Trophoblast cell (in vitro differentiated cells and primary cell): ENCODE data around the gene DUSP9.
A peak's percentile ranks its signal among the peaks of the same experiment; 100 is the strongest.

Source experiments
- DNase-seq, 2 donors: peaks; one replicate each; pipeline ENCODE4 v3.0.0-alpha.2; 2016
- H2AFZ ChIP-seq: 2 replicates; pipeline ENCODE4 v1.6.1; 2013; ENCODE audit warnings: low read length, moderate library complexity, mild to moderate bottlenecking; ENCODE audit not compliant: insufficient read depth, poor library complexity
- H2AK5ac ChIP-seq: 2 replicates; pipeline ENCODE4 v1.6.1; 2013; ENCODE audit warnings: mild to moderate bottlenecking, low read length
- H2BK120ac ChIP-seq: 2 replicates; pipeline ENCODE4 v1.6.1; 2013; ENCODE audit warnings: low read length, mild to moderate bottlenecking, moderate library complexity; ENCODE audit not compliant: insufficient read depth, poor library complexity
- H2BK12ac ChIP-seq: 2 replicates; pipeline ENCODE4 v1.6.1; 2013; ENCODE audit warnings: mild to moderate bottlenecking, low read length, moderate library complexity
- H2BK5ac ChIP-seq: 2 replicates; pipeline ENCODE4 v1.6.1; 2013; ENCODE audit warnings: low read length, low read depth, moderate library complexity, mild to moderate bottlenecking; ENCODE audit not compliant: poor library complexity
- H3K14ac ChIP-seq: 2 replicates; pipeline ENCODE4 v1.6.1; 2013; ENCODE audit warnings: mild to moderate bottlenecking, low read length
- H3K18ac ChIP-seq: 2 replicates; pipeline ENCODE4 v1.6.1; 2013; ENCODE audit warnings: mild to moderate bottlenecking, low read length
- H3K23ac ChIP-seq: 2 replicates; pipeline ENCODE4 v1.6.1; 2013; ENCODE audit warnings: low read length
- H3K27ac ChIP-seq: 2 replicates; pipeline ENCODE4 v1.5.1; 2013; ENCODE audit warnings: low read depth, mild to moderate bottlenecking, inconsistent platforms, low read length, moderate library complexity
- H3K27me3 ChIP-seq: 2 replicates; pipeline ENCODE4 v1.6.1; 2013; ENCODE audit warnings: inconsistent platforms, mild to moderate bottlenecking, low read length, moderate library complexity; ENCODE audit not compliant: insufficient read depth
- H3K36me3 ChIP-seq, 2 experiments: 1 replicate in 1 of 2; 2 replicates in 1 of 2; pipeline ENCODE4 v1.6.1; 2013; ENCODE audit warnings: low read length in 2 of 2, mild to moderate bottlenecking in 2 of 2, moderate library complexity in 1 of 2; ENCODE audit not compliant: insufficient read depth in 2 of 2, control insufficient read depth in 1 of 2
- H3K4ac ChIP-seq: 2 replicates; pipeline ENCODE4 v1.6.1; 2013; ENCODE audit warnings: low read depth, mild to moderate bottlenecking, low read length, moderate library complexity
- H3K4me1 ChIP-seq, 2 experiments: 1 replicate in 1 of 2; 2 replicates in 1 of 2; pipeline ENCODE4 v1.6.1; 2013; ENCODE audit warnings: low read length in 2 of 2, mild to moderate bottlenecking in 2 of 2, moderate library complexity in 1 of 2; ENCODE audit not compliant: insufficient read depth in 2 of 2, control insufficient read depth in 1 of 2
- H3K4me2 ChIP-seq: 2 replicates; pipeline ENCODE4 v1.6.1; 2013; ENCODE audit warnings: inconsistent platforms, mild to moderate bottlenecking, low read length, moderate library complexity
- H3K4me3 ChIP-seq: 2 replicates; pipeline ENCODE4 v1.5.1; 2013; ENCODE audit warnings: mild to moderate bottlenecking, low read depth, low read length, inconsistent platforms
- H3K79me1 ChIP-seq: one replicate; pipeline ENCODE4 v1.6.1; 2013; ENCODE audit warnings: low read length
- H3K79me2 ChIP-seq: 2 replicates; pipeline ENCODE4 v1.6.1; 2013; ENCODE audit warnings: low read length, mild to moderate bottlenecking; ENCODE audit not compliant: control insufficient read depth, insufficient read depth, poor library complexity
- H3K9ac ChIP-seq: 2 replicates; pipeline ENCODE4 v1.6.1; 2013; ENCODE audit warnings: mild to moderate bottlenecking, low read length
- H3K9me3 ChIP-seq: 2 replicates; pipeline ENCODE4 v1.6.1; 2013; ENCODE audit warnings: low read depth, mild to moderate bottlenecking, control low read depth, inconsistent platforms, low read length; ENCODE audit not compliant: insufficient read depth
- H4K12ac ChIP-seq: 2 replicates; pipeline ENCODE4 v1.6.1; 2013; ENCODE audit warnings: low read depth, mild to moderate bottlenecking, low read length, moderate library complexity
- H4K8ac ChIP-seq: 2 replicates; pipeline ENCODE4 v1.6.1; 2013; ENCODE audit warnings: low read depth, mild to moderate bottlenecking, low read length, moderate library complexity
- H4K91ac ChIP-seq: one replicate; pipeline ENCODE4 v1.6.1; 2013; ENCODE audit warnings: low read depth, mild to moderate bottlenecking, low read length, moderate library complexity
- WGBS: extraction: QIAGEN DNeasy Blood & Tissue Kit; methylation state at CpG from one replicate; pipeline ENCODE4 v1.1.7; 2013; ENCODE audit warnings: missing lambda C conversion rate; ENCODE audit not compliant: insufficient read length, insufficient coverage; ENCODE audit errors: extremely low coverage; 5-methylcytosine and 5-hydroxymethylcytosine counted together

The DUSP9 gene

GRCh38 chrX:153600921-153601320, 46.1 kb upstream of the DUSP9 start:
- no CpG with 5 or more reads among the region's 7 CpGs for WGBS
- DNase-seq, result no peak
- H3K79me2 ChIP-seq, result peaks cover 3% of the 10 kb centered on the region
- peaks cover 3 to 10% of the 10 kb centered on the region in 2 experiments for H3K4me1 ChIP-seq
- H3K36me3 ChIP-seq, result no peaks in the 10 kb centered on the region
- no peak overlapping the region for H3K14ac ChIP-seq
- H2BK5ac ChIP-seq, result no peak overlapping the region
- H3K9ac ChIP-seq, result no peak overlapping the region
- H3K4me3 ChIP-seq, result no peak overlapping the region
- no peak overlapping the region for H4K12ac ChIP-seq
- peaks cover 3% of the 10 kb centered on the region for H3K79me1 ChIP-seq
- H2AK5ac ChIP-seq, result no peak overlapping the region
- H3K23ac ChIP-seq, result no peak overlapping the region
- no peak overlapping the region for H3K4ac ChIP-seq
- H4K91ac ChIP-seq, result no peak overlapping the region
- peak overlapping the region; percentile 25 for H2AFZ ChIP-seq
- no peak overlapping the region for H3K18ac ChIP-seq
- no peak overlapping the region for H4K8ac ChIP-seq
- H2BK12ac ChIP-seq, result no peak overlapping the region
- H3K4me2 ChIP-seq, result no peak overlapping the region
- H2BK120ac ChIP-seq, result no peak overlapping the region
- no peaks in the 10 kb centered on the region for H3K9me3 ChIP-seq
- H3K27me3 ChIP-seq, result no peaks in the 10 kb centered on the region
- no peak overlapping the region for H3K27ac ChIP-seq

GRCh38 chrX:153601511-153602110, 45.4 kb upstream of the DUSP9 start:
- Histone ChIP-seq H3K9me3 (no peaks in the 10 kb centered on the region), H3K79me1 (peaks cover 3% of the 10 kb centered on the region), H2AFZ (no peak overlapping the region), H2BK12ac (no peak overlapping the region), H3K27me3 (no peaks in the 10 kb centered on the region), H4K8ac (no peak overlapping the region), H3K4me1 (peaks cover 3 to 10% of the 10 kb centered on the region in 2 experiments), H4K12ac (no peak overlapping the region), H3K4me2 (no peak overlapping the region), H3K18ac (no peak overlapping the region), H2BK5ac (no peak overlapping the region), H3K14ac (no peak overlapping the region), H3K27ac (no peak overlapping the region), H2AK5ac (no peak overlapping the region), H2BK120ac (no peak overlapping the region), H3K79me2 (peaks cover 3% of the 10 kb centered on the region), H3K23ac (no peak overlapping the region), H3K4ac (no peak overlapping the region), H3K36me3 (no peaks in the 10 kb centered on the region), H4K91ac (no peak overlapping the region), H3K9ac (no peak overlapping the region), H3K4me3 (no peak overlapping the region)
- no peak for DNase-seq
- WGBS, result no CpG with 5 or more reads among the region's 12 CpGs

DNA sequence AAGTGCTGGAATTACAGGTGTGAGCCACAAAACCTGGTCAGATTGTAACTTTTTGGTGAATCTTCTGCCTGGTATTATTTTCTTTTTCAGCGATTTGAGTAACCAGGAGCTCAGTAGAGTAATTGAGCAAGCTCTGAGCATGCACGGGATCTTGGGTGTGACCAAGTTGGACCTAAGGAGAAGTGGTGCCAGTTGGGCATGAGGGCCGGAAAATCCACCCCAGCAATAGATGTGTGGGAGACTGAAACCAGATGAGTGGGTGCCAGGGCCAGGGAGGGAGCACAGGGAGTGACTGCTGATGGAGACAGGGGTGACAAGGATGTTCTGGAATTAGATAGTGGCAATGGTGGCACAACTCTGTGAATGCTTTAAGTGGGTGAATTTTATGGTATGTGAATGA, 44.4 kb upstream of the DUSP9 start:
- no peak overlapping the region for H2BK120ac ChIP-seq
- no peaks in the 10 kb centered on the region for H3K36me3 ChIP-seq
- H3K4ac ChIP-seq, result no peak overlapping the region
- peaks cover 3% of the 10 kb centered on the region for H3K79me2 ChIP-seq
- no peaks in the 10 kb centered on the region for H3K27me3 ChIP-seq
- no peak overlapping the region for H3K4me2 ChIP-seq
- no peaks in the 10 kb centered on the region for H3K9me3 ChIP-seq
- H2AK5ac ChIP-seq, result no peak overlapping the region
- H2AFZ ChIP-seq, result no peak overlapping the region
- no peak for DNase-seq
- H2BK12ac ChIP-seq, result no peak overlapping the region
- no peak overlapping the region for H2BK5ac ChIP-seq
- no peak overlapping the region for H4K91ac ChIP-seq
- WGBS, result no CpG with 5 or more reads among the region's 3 CpGs
- no peak overlapping the region for H3K14ac ChIP-seq
- H4K12ac ChIP-seq, result no peak overlapping the region
- no peak overlapping the region for H3K18ac ChIP-seq
- H3K4me3 ChIP-seq, result no peak overlapping the region
- H3K9ac ChIP-seq, result no peak overlapping the region
- H3K23ac ChIP-seq, result no peak overlapping the region
- H3K4me1 ChIP-seq, result peaks cover 3 to 10% of the 10 kb centered on the region in 2 experiments
- no peak overlapping the region for H4K8ac ChIP-seq
- peaks cover 3% of the 10 kb centered on the region for H3K79me1 ChIP-seq
- no peak overlapping the region for H3K27ac ChIP-seq

- H3K18ac ChIP-seq, result no peak overlapping the region
- no peaks in the 10 kb centered on the region for H3K27me3 ChIP-seq
- H2AFZ ChIP-seq, result no peak overlapping the region
- H3K79me2 ChIP-seq, result peaks cover 3% of the 10 kb centered on the region
- H3K27ac ChIP-seq, result no peak overlapping the region
- no peaks in the 10 kb centered on the region for H3K36me3 ChIP-seq
- H2AK5ac ChIP-seq, result no peak overlapping the region
- H2BK120ac ChIP-seq, result no peak overlapping the region
- H3K4me1 ChIP-seq, result peaks cover 0 to 6% of the 10 kb centered on the region in 2 experiments
- no peak overlapping the region for H3K4me2 ChIP-seq
- H4K12ac ChIP-seq, result no peak overlapping the region
- H3K79me1 ChIP-seq, result peaks cover 3% of the 10 kb centered on the region
- no peak overlapping the region for H3K9ac ChIP-seq
- no CpG with 5 or more reads among the region's 17 CpGs for WGBS
- no peak overlapping the region for H4K8ac ChIP-seq
- no peak overlapping the region for H2BK12ac ChIP-seq
- DNase-seq, result no peak
- no peak overlapping the region for H3K4ac ChIP-seq
- no peak overlapping the region for H3K4me3 ChIP-seq
- no peak overlapping the region for H3K14ac ChIP-seq
- no peak overlapping the region for H4K91ac ChIP-seq
- no peak overlapping the region for H3K23ac ChIP-seq
- no peak overlapping the region for H2BK5ac ChIP-seq
- H3K9me3 ChIP-seq, result no peaks in the 10 kb centered on the region
Measured at GRCh38 chrX:153603131-153603656, 43.8 kb upstream of the DUSP9 start.
